ENCODE measurements around the gene ARL15.

- no peak for TF ChIP-seq CTCF (conservative IDR thresholded peaks at IDR 0.05 in 1 of 2, IDR thresholded peaks at IDR 0.05 in 1 of 2; ENCODE audit: extremely low read depth in 1 of 2, insufficient read depth in 1 of 2, low read depth in 1 of 2, low read length in 2 of 2)
- no peak for TF ChIP-seq EZH2 (IDR thresholded peaks at IDR 0.05; ENCODE audit: borderline replicate concordance, low read length)
Observed at GRCh38 chr5:54017580-54017979, 292.8 kb downstream of the ARL15 start.
